HCT116 (cell line): ENCODE measurements around the gene TET2. TPM values are rescaled to one million over a fixed set of nuclear protein-coding genes. Genes with fewer than 3 reads are reported as not detected.

Experiments
- ATAC-seq: fragments of 200-7000 bp; cut with Tn5 transposase; 2 replicates; pipeline ENCODE4 v1.9.1; 2020; ENCODE audit warnings: mild to moderate bottlenecking, moderate library complexity
- BruUV-seq: library from RNA; stranded (reverse); fragments of 400-500 nt; replicated peaks from 2 replicates; lab custom pipeline; 2021; lab: Mats Ljungman, UMichigan
- CTCF ChIA-PET: fragments of 300-600 bp; sonication (Branson Sonifier 250); formaldehyde crosslinking; loops from one replicate; lab custom pipeline; 2021; ENCODE audit warnings: antibody characterized with exemption; lab: Charles Lee
- POLR2A ChIA-PET: fragments of 300-600, 350-600 bp; sonication (Branson Sonifier 250); formaldehyde crosslinking; loops from one replicate; lab custom pipeline; 2021; ENCODE audit warnings: antibody characterized with exemption; lab: Charles Lee
- RAD21 ChIA-PET, 2 experiments: fragments of 300-600 bp; sonication (Branson Sonifier 250); formaldehyde crosslinking; loops; one replicate each; lab custom pipeline; 2023; ENCODE audit warnings: low total read pairs in 2 of 2; ENCODE audit not compliant: uncharacterized antibody in 2 of 2, unreplicated experiment in 2 of 2, low non-redundant PET in 1 of 2; lab: Charles Lee
- DNase-seq: peaks from one replicate; pipeline ENCODE4 v3.0.0-alpha.2; 2010; ENCODE audit warnings: low read depth, low spot score
- H2AFZ ChIP-seq: fragments of 200-600 bp; shearing (Covaris generic), sonication (generic); 2 replicates; pipeline ENCODE4 v1.6.1; 2017; ENCODE audit warnings: low read depth, mixed run types, mixed read lengths, antibody characterized with exemption, low read length; ENCODE audit not compliant: poor library complexity, severe bottlenecking
- H3K27ac ChIP-seq: 2 replicates; pipeline ENCODE4 v1.5.1; 2012; ENCODE audit warnings: low read depth, low read length
- H3K27me3 ChIP-seq: fragments of 200-600 bp; sonication (generic); 2 replicates; pipeline ENCODE4 v1.6.1; 2016; ENCODE audit warnings: mixed run types, low read length, mixed read lengths; ENCODE audit not compliant: insufficient read depth
- H3K36me3 ChIP-seq, 2 experiments: fragments of 200-500 bp in 1 of 2; fragments of 200-600 bp in 1 of 2; sonication (Bioruptor generic) in 1 of 2; sonication (generic) in 1 of 2; 2 replicates each; pipeline versions ENCODE4 v1.5.1 to v1.6.1; 2014 to 2016; ENCODE audit warnings: low read length in 2 of 2, inconsistent platforms in 1 of 2, mixed read lengths in 1 of 2, mixed run types in 1 of 2; ENCODE audit not compliant: insufficient read depth in 2 of 2, control insufficient read depth in 1 of 2
- H3K4me1 ChIP-seq, 2 experiments: fragments of 200-600 bp in 1 of 2; sonication (generic) in 1 of 2; 2 replicates each; pipeline versions ENCODE4 v1.5.1 to v1.6.1; 2012 to 2017; ENCODE audit warnings: low read length in 2 of 2, inconsistent platforms in 1 of 2, mild to moderate bottlenecking in 1 of 2, mixed read lengths in 1 of 2, mixed run types in 1 of 2, moderate library complexity in 1 of 2; ENCODE audit not compliant: insufficient read depth in 2 of 2, control insufficient read depth in 1 of 2
- H3K4me2 ChIP-seq: fragments of 200-600 bp; sonication (generic); 2 replicates; pipeline ENCODE4 v1.6.1; 2017; ENCODE audit warnings: mixed run types, low read length, mixed read lengths
- H3K4me3 ChIP-seq, 2 experiments: fragments of 200-600 bp in 1 of 2; sonication (generic) in 1 of 2; replicated peaks in 1 of 2; 2 replicates each; pipeline ENCODE4 v1.5.1; 2011 to 2016; ENCODE audit warnings: low read length in 2 of 2, control low read depth in 1 of 2, low read depth in 1 of 2, mild to moderate bottlenecking in 1 of 2, mixed read lengths in 1 of 2, mixed run types in 1 of 2
- H3K79me2 ChIP-seq: fragments of 200-600 bp; sonication (generic); 2 replicates; pipeline ENCODE4 v1.6.1; 2017; ENCODE audit warnings: mild to moderate bottlenecking, mixed run types, low read length, moderate library complexity, mixed read lengths; ENCODE audit not compliant: insufficient read depth
- H3K9ac ChIP-seq: fragments of 200-600 bp; sonication (generic); 2 replicates; pipeline ENCODE4 v1.6.1; 2016; ENCODE audit warnings: low read length, mixed read lengths
- H3K9me2 ChIP-seq: fragments of 200-600 bp; sonication (generic), shearing (Covaris generic); 2 replicates; pipeline ENCODE4 v1.6.1; 2017; ENCODE audit warnings: mixed run types, mild to moderate bottlenecking, moderate library complexity; ENCODE audit not compliant: insufficient read depth
- H3K9me3 ChIP-seq, 2 experiments: fragments of 200-500 bp in 1 of 2; fragments of 200-600 bp in 1 of 2; sonication (Bioruptor generic) in 1 of 2; sonication (generic) in 1 of 2; 2 replicates each; pipeline ENCODE4 v1.6.1; 2014 to 2017; ENCODE audit warnings: low read length in 2 of 2, mixed read lengths in 2 of 2, inconsistent platforms in 1 of 2, low read depth in 1 of 2, mild to moderate bottlenecking in 1 of 2, mixed run types in 1 of 2, moderate library complexity in 1 of 2; ENCODE audit not compliant: control insufficient read depth in 1 of 2, insufficient read depth in 1 of 2
- H4K20me1 ChIP-seq: fragments of 200-600 bp; sonication (generic), shearing (Covaris generic); 2 replicates; pipeline ENCODE4 v1.6.1; 2017; ENCODE audit warnings: mixed run types, mild to moderate bottlenecking, moderate library complexity; ENCODE audit not compliant: insufficient read depth
- CBX3 ChIP-seq: IDR thresholded peaks from 2 replicates; pipeline ENCODE4 v1.6.1; 2012; ENCODE audit warnings: low read depth
- CEBPB ChIP-seq: IDR thresholded peaks from 2 replicates; pipeline ENCODE4 v1.6.1; 2012; ENCODE audit warnings: low read depth
- EZH2 ChIP-seq: fragments of 200-600 bp; sonication (generic); IDR thresholded peaks from 2 replicates; pipeline ENCODE4 v1.6.1; 2017; ENCODE audit warnings: antibody characterized with exemption, mixed run types
- FOSL1 ChIP-seq: IDR thresholded peaks from 2 replicates; pipeline ENCODE4 v1.6.1; 2012; ENCODE audit warnings: low read depth
- POLR2A ChIP-seq: IDR thresholded peaks from 2 replicates; pipeline ENCODE4 v1.7.0; 2011; ENCODE audit warnings: borderline replicate concordance; ENCODE audit not compliant: insufficient read depth, insufficient read length; ENCODE audit errors: extremely low read depth
- RAD21 ChIP-seq: IDR thresholded peaks from 2 replicates; pipeline ENCODE4 v1.6.1; 2012; ENCODE audit warnings: low read depth, mild to moderate bottlenecking
- YY1 ChIP-seq: IDR thresholded peaks from 2 replicates; pipeline ENCODE4 v1.6.1; 2011; ENCODE audit warnings: low read length, low read depth, moderate library complexity, mild to moderate bottlenecking; ENCODE audit not compliant: insufficient replicate concordance; ENCODE audit errors: extremely low read depth
- intact Hi-C: fragments of 100-400 bp; cut with micrococcal nuclease; formaldehyde crosslinking; loops from 2 replicates; pipeline ENCODE4 v1.10.0; 2022
- total RNA-seq: library from RNA; stranded (reverse); gene quantifications from one replicate; pipeline ENCODE4 v1.2.1, GENCODE V29; 2021; ENCODE audit not compliant: unreplicated experiment
- TF ChIP-seq, protein P1 (sequence below): IDR thresholded peaks from 2 replicates; pipeline ENCODE4 v1.6.1; 2012
- TF ChIP-seq, protein P2 (sequence below): IDR thresholded peaks from 2 replicates; pipeline ENCODE4 v1.6.1; 2012
- TF ChIP-seq, protein P3 (sequence below): IDR thresholded peaks from 2 replicates; pipeline ENCODE4 v1.6.1; 2012; ENCODE audit warnings: low read depth

Gene TET2
- total RNA-seq, 1 experiment from 2014 or later: 9.7 TPM

DNA sequence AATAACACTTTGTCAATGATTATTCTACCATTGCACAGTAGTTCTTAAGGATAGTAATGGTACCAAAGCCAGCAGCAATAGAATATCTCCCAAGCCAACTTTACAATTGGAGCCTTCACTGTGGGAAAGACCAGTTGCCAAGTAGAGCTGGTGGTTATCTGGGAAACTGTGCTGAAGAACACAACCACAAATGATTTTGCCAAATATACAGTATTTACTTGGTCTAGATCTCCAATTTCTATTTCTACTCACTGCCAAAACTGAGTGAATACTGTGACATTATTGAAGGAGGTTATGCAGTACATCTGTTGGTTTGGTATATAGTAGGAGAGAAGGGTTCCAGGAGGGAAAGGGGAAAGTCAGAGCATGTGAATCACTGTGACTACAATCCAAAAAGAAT lies 3.8 kb downstream of the TET2 start:
- no peak overlapping the region for H3K9ac ChIP-seq
- peaks cover 4 to 10% of the 10 kb centered on the region in 2 experiments; a peak in 3 of 4 replicates for H3K4me1 ChIP-seq
- CTCF ChIA-PET: no interaction called here
- H2AFZ ChIP-seq: no peak overlapping the region
- intact Hi-C loops: no loop called here
- TF ChIP-seq FOSL1 (no peak), CEBPB (no peak), RAD21 (no peak), POLR2A (no peak), YY1 (no peak), EZH2 (no peak), CBX3 (no peak)
- TF ChIP-seq, protein P1, sequence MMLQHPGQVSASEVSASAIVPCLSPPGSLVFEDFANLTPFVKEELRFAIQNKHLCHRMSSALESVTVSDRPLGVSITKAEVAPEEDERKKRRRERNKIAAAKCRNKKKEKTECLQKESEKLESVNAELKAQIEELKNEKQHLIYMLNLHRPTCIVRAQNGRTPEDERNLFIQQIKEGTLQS: no peak
- TF ChIP-seq, protein P2, sequence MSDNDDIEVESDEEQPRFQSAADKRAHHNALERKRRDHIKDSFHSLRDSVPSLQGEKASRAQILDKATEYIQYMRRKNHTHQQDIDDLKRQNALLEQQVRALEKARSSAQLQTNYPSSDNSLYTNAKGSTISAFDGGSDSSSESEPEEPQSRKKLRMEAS: no peak
- TF ChIP-seq, protein P3, sequence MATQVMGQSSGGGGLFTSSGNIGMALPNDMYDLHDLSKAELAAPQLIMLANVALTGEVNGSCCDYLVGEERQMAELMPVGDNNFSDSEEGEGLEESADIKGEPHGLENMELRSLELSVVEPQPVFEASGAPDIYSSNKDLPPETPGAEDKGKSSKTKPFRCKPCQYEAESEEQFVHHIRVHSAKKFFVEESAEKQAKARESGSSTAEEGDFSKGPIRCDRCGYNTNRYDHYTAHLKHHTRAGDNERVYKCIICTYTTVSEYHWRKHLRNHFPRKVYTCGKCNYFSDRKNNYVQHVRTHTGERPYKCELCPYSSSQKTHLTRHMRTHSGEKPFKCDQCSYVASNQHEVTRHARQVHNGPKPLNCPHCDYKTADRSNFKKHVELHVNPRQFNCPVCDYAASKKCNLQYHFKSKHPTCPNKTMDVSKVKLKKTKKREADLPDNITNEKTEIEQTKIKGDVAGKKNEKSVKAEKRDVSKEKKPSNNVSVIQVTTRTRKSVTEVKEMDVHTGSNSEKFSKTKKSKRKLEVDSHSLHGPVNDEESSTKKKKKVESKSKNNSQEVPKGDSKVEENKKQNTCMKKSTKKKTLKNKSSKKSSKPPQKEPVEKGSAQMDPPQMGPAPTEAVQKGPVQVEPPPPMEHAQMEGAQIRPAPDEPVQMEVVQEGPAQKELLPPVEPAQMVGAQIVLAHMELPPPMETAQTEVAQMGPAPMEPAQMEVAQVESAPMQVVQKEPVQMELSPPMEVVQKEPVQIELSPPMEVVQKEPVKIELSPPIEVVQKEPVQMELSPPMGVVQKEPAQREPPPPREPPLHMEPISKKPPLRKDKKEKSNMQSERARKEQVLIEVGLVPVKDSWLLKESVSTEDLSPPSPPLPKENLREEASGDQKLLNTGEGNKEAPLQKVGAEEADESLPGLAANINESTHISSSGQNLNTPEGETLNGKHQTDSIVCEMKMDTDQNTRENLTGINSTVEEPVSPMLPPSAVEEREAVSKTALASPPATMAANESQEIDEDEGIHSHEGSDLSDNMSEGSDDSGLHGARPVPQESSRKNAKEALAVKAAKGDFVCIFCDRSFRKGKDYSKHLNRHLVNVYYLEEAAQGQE: no peak
- TF ChIP-seq, all 23 proteins: peak for 0
- no peak for ATAC-seq
- H4K20me1 ChIP-seq: no peaks in the 10 kb centered on the region
- ChIA-PET POLR2A (no interaction called here), RAD21 (no interaction called here)
- no peak overlapping the region for H3K27ac ChIP-seq
- H3K4me3 ChIP-seq: no peak overlapping the region
- no TSS peak for BruUV-seq
- H3K9me3 ChIP-seq: no peaks in the 10 kb centered on the region
- DNase-seq: no peak
- H3K27me3 ChIP-seq: no peaks in the 10 kb centered on the region
- H3K36me3 ChIP-seq: no peaks in the 10 kb centered on the region
- H3K9me2 ChIP-seq: no peaks in the 10 kb centered on the region
- H3K79me2 ChIP-seq: peaks cover 66% of the 10 kb centered on the region
- H3K4me2 ChIP-seq: no peak overlapping the region
